Adrenal gland (tissue), 12 donors: ENCODE data around the gene GRIK1. TPM values are rescaled to one million over a fixed set of nuclear protein-coding genes. Genes with fewer than 3 reads are reported as not detected.

Experiments
- DNase-seq, 7 donors: peaks; one replicate each; pipeline ENCODE4 v3.0.0-alpha.2; 2019 to 2020
- H3K27ac ChIP-seq, 5 donors: fragments of 200-600 bp; sonication (generic) in 4 of 5; 1 replicate in 3 of 5; 2 replicates in 2 of 5; pipeline versions ENCODE4 v1.5.1 to v1.8.0; 2016 to 2020; ENCODE audit warnings: mild to moderate bottlenecking in 1 of 5
- H3K27me3 ChIP-seq: fragments of 200-600 bp; 2 replicates; pipeline ENCODE4 v1.8.0; 2021
- H3K36me3 ChIP-seq, 2 donors: fragments of 200-600 bp; replicated peaks in 1 of 2; 1 replicate in 1 of 2; 2 replicates in 1 of 2; pipeline versions ENCODE4 v1.5.1 to v1.8.0; 2018 to 2022
- H3K4me1 ChIP-seq, 2 donors: fragments of 200-600 bp; replicated peaks in 1 of 2; 1 replicate in 1 of 2; 2 replicates in 1 of 2; pipeline versions ENCODE4 v1.5.1 to v1.8.0; 2018 to 2021
- H3K4me3 ChIP-seq, 4 donors: fragments of 200-600 bp; sonication (generic) in 3 of 4; one replicate each; pipeline ENCODE4 v1.5.1; 2016 to 2018
- H3K9me3 ChIP-seq, 3 donors: fragments of 200-600 bp; sonication (generic) in 1 of 3; replicated peaks in 1 of 3; 1 replicate in 2 of 3; 2 replicates in 1 of 3; pipeline versions ENCODE4 v1.5.1 to v1.8.0; 2016 to 2021
- CTCF ChIP-seq, 6 experiments: fragments of 450-650 bp in 4 of 6; fragments of 200-600 bp in 2 of 6; sonication (generic) in 1 of 6; IDR thresholded peaks; 1 replicate in 5 of 6; 2 replicates in 1 of 6; pipeline versions ENCODE4 v1.5.1 to v1.8.0; 2016 to 2021; ENCODE audit warnings: antibody characterized with exemption in 6 of 6, mild to moderate bottlenecking in 2 of 6, moderate library complexity in 1 of 6
- POLR2A ChIP-seq, 2 donors: fragments of 450-650 bp; IDR thresholded peaks; one replicate each; pipeline ENCODE4 v1.6.1; 2017; ENCODE audit warnings: antibody characterized with exemption in 2 of 2, mild to moderate bottlenecking in 2 of 2, moderate library complexity in 1 of 2
- WGBS, 4 donors: extraction: QIAGEN DNeasy Blood & Tissue Kit in 2 of 4; methylation state at CpG; one replicate each; pipeline versions ENCODE4 v1.1.5 to v1.1.7; 2013 to 2017; 5-methylcytosine and 5-hydroxymethylcytosine counted together
- intact Hi-C, 2 donors: fragments of 100-400 bp; cut with DNase I; formaldehyde crosslinking; loops; one replicate each; pipeline versions ENCODE4 v1.14.1 to v1.15.0; 2022 to 2023
- polyA plus RNA-seq, 3 donors: library from polyadenylated mRNA; stranded (reverse); fragments of 200-250 nt in 2 of 3; fragments of 350-450 nt in 1 of 3; fragmentation: Illumina TruSeq in 1 of 3; extraction: RNeasy Lipid Tissue Mini Kit (QIAGEN cat#74804) in 1 of 3; gene quantifications; one replicate each; pipeline ENCODE4 v1.2.3, GENCODE V29; 2013 to 2014
- total RNA-seq, 9 donors: library from RNA; depleted of rRNA in 4 of 9; stranded (reverse); fragments of >200 nt in 4 of 9; fragments of 120-200 nt in 1 of 9; fragmentation: NEBNext Ultra II Directional in 1 of 9; extraction: Animal tissue kit (Norgen Biotek cat#: 25700) in 1 of 9; gene quantifications; one replicate each; pipeline versions ENCODE4 v1.1.0 to v1.2.4, GENCODE V29; 2013 to 2023
- donor health status: healthy with polysubstance abuse.
- donor health status: Bipolar disorder and iron deficiency.
- donor health status: DM: yes; HTN: yes; CAD: no.
- donor health status: DM: no; HTN: no; CAD: no.
- donor health status: DM: no; HTN: no; CAD: no.
- donor health status: DM: yes; HTN: yes; CAD: no.

GRIK1 gene
- total and polyA plus RNA-seq, 12 donors: 0.23 to 47.4 (median 8.1) TPM; not detected in 3

GRCh38 chr21:29801122-29801521 lies 138.7 kb downstream of the GRIK1 start:
- no peaks in the 10 kb centered on the region for H3K4me1 ChIP-seq
- intact Hi-C loops: no loop called here
- H3K36me3 ChIP-seq: no peaks in the 10 kb centered on the region
- TF ChIP-seq POLR2A (IDR thresholded peaks at IDR 0.05) (no peak), CTCF (IDR thresholded peaks at IDR 0.05) (no peak)
- no peak for DNase-seq
- 80 to 92% (median 86%) methylated on average over 4 of the region's 4 CpGs for WGBS, 4 donors
- H3K4me3 ChIP-seq: no peak overlapping the region
- H3K27me3 ChIP-seq: no peaks in the 10 kb centered on the region
- H3K9me3 ChIP-seq: no peaks in the 10 kb centered on the region
- H3K27ac ChIP-seq: no peak overlapping the region

- Histone ChIP-seq H3K4me1 (no peaks in the 10 kb centered on the region), H3K9me3 (no peaks in the 10 kb centered on the region), H3K27ac (no peak overlapping the region), H3K36me3 (no peaks in the 10 kb centered on the region), H3K4me3 (no peak overlapping the region), H3K27me3 (no peaks in the 10 kb centered on the region)
- TF ChIP-seq CTCF (IDR thresholded peaks at IDR 0.05) (no peak), POLR2A (IDR thresholded peaks at IDR 0.05) (no peak)
- 53 to 66% (median 59%) methylated on average over 3 of the region's 3 CpGs for WGBS, 4 donors
- no peak for DNase-seq
- intact Hi-C loops: no loop called here
These were observed 139.7 kb downstream of the GRIK1 start for GRCh38 chr21:29800056-29800455.

GRCh38 chr21:29798840-29799239 lies 141.0 kb downstream of the GRIK1 start:
- Histone ChIP-seq H3K9me3 (no peaks in the 10 kb centered on the region), H3K27ac (no peak overlapping the region), H3K4me3 (no peak overlapping the region), H3K36me3 (no peaks in the 10 kb centered on the region), H3K27me3 (no peaks in the 10 kb centered on the region), H3K4me1 (no peaks in the 10 kb centered on the region)
- TF ChIP-seq CTCF (IDR thresholded peaks at IDR 0.05) (no peak), POLR2A (IDR thresholded peaks at IDR 0.05) (no peak)
- WGBS, 4 donors: 79 to 90% (median 84%) methylated on average over 3 of the region's 3 CpGs
- no peak for DNase-seq
- intact Hi-C loops: no loop called here

GRCh38 chr21:29797155-29797554 lies 142.6 kb downstream of the GRIK1 start:
- DNase-seq: no peak

More at GRCh38 chr21:29797155-29797554, 142.6 kb downstream of the GRIK1 start:
- intact Hi-C loops: no loop called here
- no peaks in the 10 kb centered on the region for H3K9me3 ChIP-seq
- H3K4me1 ChIP-seq: no peaks in the 10 kb centered on the region
- WGBS, 4 donors: 64 to 81% (median 75%) methylated on average over 3 of the region's 3 CpGs
- H3K27ac ChIP-seq: no peak overlapping the region
- no peak overlapping the region for H3K4me3 ChIP-seq
- H3K27me3 ChIP-seq: no peaks in the 10 kb centered on the region
- no peak for TF ChIP-seq POLR2A (IDR thresholded peaks at IDR 0.05)
- TF ChIP-seq CTCF (IDR thresholded peaks at IDR 0.05): no peak
- H3K36me3 ChIP-seq: no peaks in the 10 kb centered on the region
